GM12878 (cell line): ENCODE results near the gene CPVL. TPM values are rescaled to one million over a fixed set of nuclear protein-coding genes. Genes with fewer than 3 reads are reported as not detected.

ENCODE experiments used
- ATAC-seq: fragments of 200-7000 bp; cut with Tn5 transposase; 3 replicates; pipeline ENCODE4 v1.9.1; 2020; ENCODE audit warnings: mild to moderate bottlenecking, moderate library complexity
- BruUV-seq: library from RNA; stranded (reverse); fragments of 400-500 nt; replicated peaks from 2 replicates; lab custom pipeline; 2021; lab: Mats Ljungman, UMichigan
- CTCF ChIA-PET: fragments of 300-600 bp; sonication (Branson Sonifier 250); formaldehyde crosslinking; extraction: SDS; loops from one replicate; lab custom pipeline; 2021; ENCODE audit warnings: inconsistent platforms; lab: Yijun Ruan, JAX
- POLR2A ChIA-PET: fragments of 350-600 bp; formaldehyde crosslinking; extraction: SDS; loops from one replicate; lab custom pipeline; 2021; ENCODE audit warnings: inconsistent platforms; lab: Charles Lee
- RAD21 ChIA-PET: fragments of 300-600 bp; sonication (Branson Sonifier 250); formaldehyde crosslinking; loops from one replicate; lab custom pipeline; 2023; ENCODE audit warnings: antibody characterized with exemption; ENCODE audit not compliant: unreplicated experiment; lab: Charles Lee
- SMC1A ChIA-PET: fragments of 300-600 bp; sonication (Branson Sonifier 250); formaldehyde crosslinking; loops from one replicate; lab custom pipeline; 2023; ENCODE audit not compliant: unreplicated experiment, uncharacterized antibody; lab: Charles Lee
- DNase-seq: peaks from one replicate; pipeline ENCODE4 v3.0.0-alpha.2; 2011; ENCODE audit warnings: low read depth, low spot score
- FAIRE-seq: peaks from 3 replicates; lab custom pipeline; 2011; peaks lifted over from hg19 to GRCh38; lab: Jason Lieb, UNC
- H2AFZ ChIP-seq: 2 replicates; pipeline ENCODE4 v1.6.0; 2011; ENCODE audit warnings: low read depth, low read length, control low read depth; ENCODE audit not compliant: control insufficient read depth
- H3K27ac ChIP-seq: 2 replicates; pipeline ENCODE4 v1.5.1; 2011; ENCODE audit warnings: control low read depth; ENCODE audit not compliant: control insufficient read depth, insufficient read depth
- H3K27me3 ChIP-seq, 2 experiments: replicated peaks in 1 of 2; 2 replicates each; pipeline versions ENCODE4 v1.6.0 to v1.6.1; 2011; ENCODE audit warnings: low read length in 1 of 2; ENCODE audit not compliant: control insufficient read depth in 2 of 2, insufficient read depth in 2 of 2
- H3K36me3 ChIP-seq, 2 experiments: 2 replicates each; pipeline ENCODE4 v1.5.1; 2011; ENCODE audit warnings: low read length in 1 of 2; ENCODE audit not compliant: control insufficient read depth in 2 of 2, insufficient read depth in 2 of 2
- H3K4me1 ChIP-seq: 2 replicates; pipeline ENCODE4 v1.6.1; 2011; ENCODE audit warnings: mild to moderate bottlenecking, low read length, moderate library complexity, mixed read lengths; ENCODE audit not compliant: control insufficient read depth, insufficient read depth
- H3K4me2 ChIP-seq: 2 replicates; pipeline ENCODE4 v1.6.0; 2011; ENCODE audit warnings: control low read depth; ENCODE audit not compliant: control insufficient read depth, insufficient read depth
- H3K4me3 ChIP-seq: fragments of 200-600 bp; sonication (generic); 2 replicates; pipeline ENCODE4 v1.5.1; 2016
- H3K79me2 ChIP-seq: 2 replicates; pipeline ENCODE4 v1.6.0; 2011; ENCODE audit warnings: low read length; ENCODE audit not compliant: control insufficient read depth, insufficient read depth
- H3K9ac ChIP-seq: 2 replicates; pipeline ENCODE4 v1.8.0; 2011; ENCODE audit warnings: low read length, control low read depth, mixed read lengths; ENCODE audit not compliant: control insufficient read depth, insufficient read depth
- H3K9me3 ChIP-seq: replicated peaks from 3 replicates; pipeline ENCODE4 v1.5.1; 2011; ENCODE audit warnings: mild to moderate bottlenecking, low read length; ENCODE audit not compliant: control insufficient read depth, insufficient read depth
- H4K20me1 ChIP-seq: 2 replicates; pipeline ENCODE4 v1.6.0; 2011; ENCODE audit not compliant: control insufficient read depth, insufficient read depth
- BCL11A ChIP-seq: IDR thresholded peaks from 2 replicates; pipeline ENCODE4 v1.6.1; 2011; ENCODE audit warnings: low read depth, low read length
- CBFB ChIP-seq: IDR thresholded peaks from 2 replicates; pipeline ENCODE4 v1.6.1; 2016; ENCODE audit warnings: antibody characterized with exemption, low read depth
- CHD1 ChIP-seq: IDR thresholded peaks from 2 replicates; pipeline ENCODE4 v1.6.1; 2012; ENCODE audit warnings: low read depth, low read length, improper control_type of control experiment
- FOXM1 ChIP-seq: IDR thresholded peaks from 2 replicates; pipeline ENCODE4 v1.6.1; 2012; ENCODE audit warnings: low read depth, mild to moderate bottlenecking, inconsistent platforms, low read length, moderate library complexity
- IKZF2 ChIP-seq, 2 experiments: fragments of 450-650 bp; IDR thresholded peaks; 2 replicates each; pipeline ENCODE4 v1.6.1; 2017; ENCODE audit warnings: mild to moderate bottlenecking in 2 of 2, moderate library complexity in 2 of 2
- NR2F1 ChIP-seq: fragments of 450-650 bp; conservative IDR thresholded peaks from 2 replicates; pipeline ENCODE4 v1.6.1; 2017; ENCODE audit warnings: mild to moderate bottlenecking
- POLR2AphosphoS5 ChIP-seq: IDR thresholded peaks from 2 replicates; pipeline ENCODE4 v1.6.1; 2011; ENCODE audit warnings: mild to moderate bottlenecking, low read length, inconsistent platforms
- RELA ChIP-seq: fragments of 450-650 bp; IDR thresholded peaks from 2 replicates; pipeline ENCODE4 v1.8.0; 2014; ENCODE audit warnings: borderline replicate concordance; ENCODE audit not compliant: partially characterized antibody
- RUNX3 ChIP-seq: IDR thresholded peaks from 2 replicates; pipeline ENCODE4 v1.6.1; 2012; ENCODE audit warnings: low read length, inconsistent platforms
- SMC3 ChIP-seq: IDR thresholded peaks from 2 replicates; pipeline ENCODE4 v1.6.1; 2011; ENCODE audit warnings: low read length, improper control_type of control experiment, borderline replicate concordance
- SP1 ChIP-seq: IDR thresholded peaks from one replicate; pipeline ENCODE4 v1.6.1; 2011; ENCODE audit warnings: low read depth, low read length
- ZBED1 ChIP-seq: IDR thresholded peaks from 2 replicates; pipeline ENCODE4 v1.6.1; 2016; ENCODE audit warnings: borderline replicate concordance
- ZNF217 ChIP-seq: fragments of 450-650 bp; IDR thresholded peaks from 2 replicates; pipeline ENCODE4 v1.6.1; 2017; ENCODE audit warnings: antibody characterized with exemption, mild to moderate bottlenecking
- WGBS: methylation state at CpG from one replicate; pipeline ENCODE4 v1.1.6; 2016; ENCODE audit warnings: low lambda C conversion rate; ENCODE audit not compliant: insufficient replicate concordance, insufficient coverage; ENCODE audit errors: missing lambda C conversion rate; 5-methylcytosine and 5-hydroxymethylcytosine counted together
- in situ Hi-C: fragments of 300-500 bp; cut with MboI; formaldehyde crosslinking; loops from 9 replicates; pipeline ENCODE4 v1.14.3; 2018; ENCODE audit warnings: mixed read lengths
- intact Hi-C: fragments of 100-400 bp; cut with micrococcal nuclease; formaldehyde crosslinking; loops from one replicate; pipeline ENCODE4 v1.14.2; 2022; ENCODE audit not compliant: unreplicated experiment
- polyA plus RNA-seq, 11 experiments: library from polyadenylated mRNA; depleted of rRNA in 4 of 11; unstranded in 6 of 11; stranded (reverse) in 5 of 11; fragments of >200 nt; fragmentation: Nextera tagmentation in 4 of 11; fragmentation: Illumina TruSeq in 1 of 11; extraction: Ambion mirVana in 4 of 11; extraction: Trizol in 1 of 11; gene quantifications; 1 replicate in 1 of 11; 2 replicates in 10 of 11; pipeline versions ENCODE4 v1.2.1 to v1.2.3, GENCODE V29; 2011 to 2016; ENCODE audit warnings: inconsistent platforms in 2 of 11, missing spikeins in 2 of 11, low read depth in 1 of 11
- total RNA-seq, 4 experiments: library from RNA; depleted of rRNA in 3 of 4; stranded (reverse); fragments of >200 nt in 3 of 4; fragmentation: Illumina TruSeq in 1 of 4; extraction: Trizol in 1 of 4; gene quantifications; 2 replicates each; pipeline versions ENCODE4 v1.2.1 to v1.2.3, GENCODE V29; 2013 to 2021
- TF ChIP-seq, protein P1 (sequence below), 3 experiments: IDR thresholded peaks in 2 of 3; conservative IDR thresholded peaks in 1 of 3; 2 replicates each; pipeline ENCODE4 v1.5.1; 2011; ENCODE audit warnings: low read depth in 3 of 3, low read length in 3 of 3, mild to moderate bottlenecking in 3 of 3, control low read depth in 2 of 3, moderate library complexity in 2 of 3, inconsistent platforms in 1 of 3, mixed read lengths in 1 of 3; ENCODE audit not compliant: control insufficient read depth in 2 of 3, insufficient read depth in 1 of 3; ENCODE audit errors: extremely low read depth in 1 of 3
- TF ChIP-seq, protein P2 (sequence below): IDR thresholded peaks from 2 replicates; pipeline ENCODE4 v1.6.1; 2012; ENCODE audit warnings: low read depth, low read length, improper control_type of control experiment
- TF ChIP-seq, protein P3 (sequence below): fragments of 450-650 bp; IDR thresholded peaks from 2 replicates; pipeline ENCODE4 v1.6.1; 2018; ENCODE audit warnings: borderline replicate concordance, mild to moderate bottlenecking; ENCODE audit not compliant: partially characterized antibody

CPVL gene
- total and polyA plus RNA-seq, 10 of the 15 experiments (the other 5 are each of a cell fraction or from before 2014, with no cell fraction given): 0.59 TPM; not detected in 9

DNA sequence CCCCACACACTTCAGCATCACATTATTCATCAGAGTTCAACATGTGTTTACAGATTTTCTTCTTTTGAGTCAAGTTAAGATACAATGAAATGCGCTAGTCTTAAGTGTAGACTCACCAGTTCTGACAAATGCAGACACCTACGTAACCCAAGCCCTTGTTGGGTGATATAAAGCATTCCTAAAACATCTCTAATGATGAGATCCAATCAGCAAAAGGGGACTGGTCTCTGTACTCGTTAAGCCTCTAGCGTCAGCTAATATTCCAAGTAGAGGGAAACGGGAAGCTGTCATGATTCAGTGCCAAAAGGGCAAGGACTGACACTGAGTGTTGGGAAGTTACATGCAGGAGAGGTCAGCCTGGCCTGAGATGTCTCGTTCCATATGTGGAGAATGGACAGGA lies 149.5 kb downstream of the CPVL start:
- Histone ChIP-seq H3K9me3 (no peaks in the 10 kb centered on the region), H3K36me3 (no peaks in the 10 kb centered on the region), H3K79me2 (no peaks in the 10 kb centered on the region), H3K9ac (no peak overlapping the region), H4K20me1 (no peaks in the 10 kb centered on the region), H3K27ac (no peak overlapping the region), H3K27me3 (peaks cover 0 to 1% of the 10 kb centered on the region in 2 experiments; a peak in 3 of 4 replicates), H3K4me2 (no peak overlapping the region), H3K4me1 (no peaks in the 10 kb centered on the region), H2AFZ (no peak overlapping the region), H3K4me3 (no peak overlapping the region)
- RAD21 ChIA-PET: no interaction called here
- DNase-seq (no peak), ATAC-seq (no peak), FAIRE-seq (no peak)
- intact Hi-C loops: no loop called here
- POLR2A ChIA-PET: no interaction called here
- SMC1A ChIA-PET: interaction anchor here (0.6 kb wide), 1 partner anchor 15 kb away, joined by 4 read pairs; no protein-coding TSS in a partner anchor
- 26% methylated on average over 6 of the region's 6 CpGs for WGBS
- in situ Hi-C loops: no loop called here
- no peak for TF ChIP-seq RUNX3
- CTCF ChIA-PET: no interaction called here
- BruUV-seq: no TSS peak

DNA sequence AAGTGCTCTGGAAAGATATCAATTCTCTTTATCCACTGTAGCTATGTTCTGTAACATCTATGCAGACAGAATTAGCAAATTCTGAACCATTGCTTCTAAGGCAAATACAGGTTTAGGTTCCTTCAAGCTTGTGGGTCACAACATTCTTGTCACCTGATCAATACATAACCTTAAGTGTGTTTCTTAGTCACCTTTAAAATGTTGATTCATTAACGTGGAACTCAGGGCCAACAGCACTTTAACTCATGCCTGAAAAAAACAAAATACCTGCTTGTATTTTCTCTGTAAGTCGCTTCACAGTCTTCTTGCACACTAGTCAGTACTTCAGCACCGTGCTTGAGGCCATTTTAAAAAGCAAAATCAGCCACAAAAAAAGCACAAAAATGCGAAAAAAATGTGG lies 153.0 kb downstream of the CPVL start:
- no peak for FAIRE-seq
- Histone ChIP-seq H3K4me3 (no peak overlapping the region), H3K4me1 (no peaks in the 10 kb centered on the region), H3K4me2 (no peak overlapping the region), H3K36me3 (no peaks in the 10 kb centered on the region), H3K79me2 (no peaks in the 10 kb centered on the region), H2AFZ (no peak overlapping the region), H3K27me3 (peaks cover 0 to 1% of the 10 kb centered on the region in 2 experiments; a peak in 3 of 4 replicates), H3K9me3 (no peaks in the 10 kb centered on the region), H3K27ac (no peak overlapping the region), H3K9ac (no peak overlapping the region), H4K20me1 (no peaks in the 10 kb centered on the region)
- intact Hi-C loops (no loop called here), in situ Hi-C loops (no loop called here)
- ChIA-PET RAD21 (no interaction called here), SMC1A (no interaction called here), CTCF (no interaction called here), POLR2A (no interaction called here)
- WGBS: 4% methylated on average over 4 of the region's 4 CpGs
- no peak for DNase-seq
- BruUV-seq: no TSS peak
- ATAC-seq: no peak
- TF ChIP-seq BCL11A (no peak), FOXM1 (no peak), CHD1 (no peak), ZBED1 (no peak), CBFB (no peak), ZNF217 (no peak), NR2F1 (no peak), IKZF2 (IDR thresholded peaks at IDR 0.05) (no peak), SP1 (no peak), RELA (no peak), POLR2AphosphoS5 (no peak), SMC3 (no peak)
- TF ChIP-seq, protein P1, sequence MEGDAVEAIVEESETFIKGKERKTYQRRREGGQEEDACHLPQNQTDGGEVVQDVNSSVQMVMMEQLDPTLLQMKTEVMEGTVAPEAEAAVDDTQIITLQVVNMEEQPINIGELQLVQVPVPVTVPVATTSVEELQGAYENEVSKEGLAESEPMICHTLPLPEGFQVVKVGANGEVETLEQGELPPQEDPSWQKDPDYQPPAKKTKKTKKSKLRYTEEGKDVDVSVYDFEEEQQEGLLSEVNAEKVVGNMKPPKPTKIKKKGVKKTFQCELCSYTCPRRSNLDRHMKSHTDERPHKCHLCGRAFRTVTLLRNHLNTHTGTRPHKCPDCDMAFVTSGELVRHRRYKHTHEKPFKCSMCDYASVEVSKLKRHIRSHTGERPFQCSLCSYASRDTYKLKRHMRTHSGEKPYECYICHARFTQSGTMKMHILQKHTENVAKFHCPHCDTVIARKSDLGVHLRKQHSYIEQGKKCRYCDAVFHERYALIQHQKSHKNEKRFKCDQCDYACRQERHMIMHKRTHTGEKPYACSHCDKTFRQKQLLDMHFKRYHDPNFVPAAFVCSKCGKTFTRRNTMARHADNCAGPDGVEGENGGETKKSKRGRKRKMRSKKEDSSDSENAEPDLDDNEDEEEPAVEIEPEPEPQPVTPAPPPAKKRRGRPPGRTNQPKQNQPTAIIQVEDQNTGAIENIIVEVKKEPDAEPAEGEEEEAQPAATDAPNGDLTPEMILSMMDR (IDR thresholded peaks at IDR 0.05 in 2 of 3, conservative IDR thresholded peaks at IDR 0.05 in 1 of 3; ENCODE audit: control insufficient read depth in 2 of 3, extremely low read depth in 1 of 3, insufficient read depth in 1 of 3, low read depth in 3 of 3, low read length in 3 of 3): no peak
- TF ChIP-seq, protein P2, sequence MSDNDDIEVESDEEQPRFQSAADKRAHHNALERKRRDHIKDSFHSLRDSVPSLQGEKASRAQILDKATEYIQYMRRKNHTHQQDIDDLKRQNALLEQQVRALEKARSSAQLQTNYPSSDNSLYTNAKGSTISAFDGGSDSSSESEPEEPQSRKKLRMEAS: no peak
- TF ChIP-seq, protein P3, sequence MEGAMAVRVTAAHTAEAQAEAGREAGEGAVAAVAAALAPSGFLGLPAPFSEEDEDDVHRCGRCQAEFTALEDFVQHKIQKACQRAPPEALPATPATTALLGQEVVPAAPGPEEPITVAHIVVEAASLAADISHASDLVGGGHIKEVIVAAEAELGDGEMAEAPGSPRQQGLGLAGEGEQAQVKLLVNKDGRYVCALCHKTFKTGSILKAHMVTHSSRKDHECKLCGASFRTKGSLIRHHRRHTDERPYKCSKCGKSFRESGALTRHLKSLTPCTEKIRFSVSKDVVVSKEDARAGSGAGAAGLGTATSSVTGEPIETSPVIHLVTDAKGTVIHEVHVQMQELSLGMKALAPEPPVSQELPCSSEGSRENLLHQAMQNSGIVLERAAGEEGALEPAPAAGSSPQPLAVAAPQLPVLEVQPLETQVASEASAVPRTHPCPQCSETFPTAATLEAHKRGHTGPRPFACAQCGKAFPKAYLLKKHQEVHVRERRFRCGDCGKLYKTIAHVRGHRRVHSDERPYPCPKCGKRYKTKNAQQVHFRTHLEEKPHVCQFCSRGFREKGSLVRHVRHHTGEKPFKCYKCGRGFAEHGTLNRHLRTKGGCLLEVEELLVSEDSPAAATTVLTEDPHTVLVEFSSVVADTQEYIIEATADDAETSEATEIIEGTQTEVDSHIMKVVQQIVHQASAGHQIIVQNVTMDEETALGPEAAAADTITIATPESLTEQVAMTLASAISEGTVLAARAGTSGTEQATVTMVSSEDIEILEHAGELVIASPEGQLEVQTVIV: no peak
